HUES64 (cell line): ENCODE results near the gene RELCH.

Source experiments
- H3K27ac ChIP-seq: 2 replicates; pipeline ENCODE4 v1.7.0; 2013; ENCODE audit warnings: low read depth, low read length, inconsistent platforms
- H3K27me3 ChIP-seq: 2 replicates; pipeline ENCODE4 v1.6.1; 2013; ENCODE audit warnings: mild to moderate bottlenecking, low read length; ENCODE audit not compliant: insufficient read depth
- H3K36me3 ChIP-seq: 2 replicates; pipeline ENCODE4 v1.6.1; 2013; ENCODE audit warnings: mild to moderate bottlenecking, low read length; ENCODE audit not compliant: insufficient read depth
- H3K4me1 ChIP-seq: 2 replicates; pipeline ENCODE4 v1.6.1; 2013; ENCODE audit warnings: mild to moderate bottlenecking, low read length, moderate library complexity; ENCODE audit not compliant: insufficient read depth
- H3K4me3 ChIP-seq: 2 replicates; pipeline ENCODE4 v1.5.1; 2013; ENCODE audit warnings: mild to moderate bottlenecking, low read length, moderate library complexity
- H3K9ac ChIP-seq: 2 replicates; pipeline ENCODE4 v1.6.1; 2013; ENCODE audit warnings: mild to moderate bottlenecking, low read depth, low read length
- H3K9me3 ChIP-seq: 2 replicates; pipeline ENCODE4 v1.6.1; 2013; ENCODE audit warnings: low read depth, low read length; ENCODE audit not compliant: insufficient read depth
- WGBS: fragments of 150-250, 120-280 bp; methylation state at CpG from one replicate; pipeline ENCODE4 v1.1.7; 2013; ENCODE audit warnings: missing lambda C conversion rate; 5-methylcytosine and 5-hydroxymethylcytosine counted together

The RELCH gene

DNA sequence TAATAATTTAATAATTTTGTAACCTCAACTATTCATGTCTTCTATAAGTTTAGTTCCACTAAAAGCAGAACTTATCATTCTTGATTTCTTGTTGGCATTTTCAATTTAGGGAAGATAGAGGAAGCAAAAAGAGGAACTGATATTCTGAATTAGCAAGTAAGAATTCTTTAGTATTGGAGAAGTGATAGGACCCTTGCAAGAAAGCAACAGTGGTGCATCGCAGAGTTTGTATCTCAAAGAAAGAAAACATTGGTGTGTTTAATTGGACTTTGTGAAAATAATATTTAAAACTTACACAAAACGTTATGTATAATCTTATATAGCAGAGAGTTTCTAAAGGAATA, 101.6 kb downstream of the RELCH start:
- 89% methylated on average over 1 of the region's 2 CpGs for WGBS
- H3K36me3 ChIP-seq: peaks cover 55% of the 10 kb centered on the region
- no peak overlapping the region for H3K27ac ChIP-seq
- H3K4me1 ChIP-seq: no peaks in the 10 kb centered on the region
- no peaks in the 10 kb centered on the region for H3K27me3 ChIP-seq
- no peaks in the 10 kb centered on the region for H3K9me3 ChIP-seq
- H3K9ac ChIP-seq: no peak overlapping the region
- no peak overlapping the region for H3K4me3 ChIP-seq

DNA sequence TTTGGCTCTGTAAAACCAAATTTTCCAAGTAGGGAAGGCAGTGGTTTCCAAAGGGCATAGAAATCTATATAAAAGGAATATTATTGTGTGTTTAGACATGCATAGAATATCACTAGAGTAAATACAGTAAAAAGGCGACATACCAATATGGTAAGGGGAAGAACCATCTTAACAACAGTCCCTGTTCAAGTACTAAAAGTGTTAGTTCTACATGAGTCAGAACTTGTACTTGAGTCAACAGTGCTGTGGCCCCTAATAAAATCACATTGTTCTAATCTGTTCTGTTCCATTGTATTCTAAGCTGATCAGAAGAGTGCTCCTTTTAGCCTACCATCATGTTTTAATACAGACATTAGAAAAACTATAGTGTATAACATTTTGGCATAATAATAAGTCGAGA, 102.0 kb downstream of the RELCH start:
- Histone ChIP-seq H3K4me1 (no peaks in the 10 kb centered on the region), H3K4me3 (no peak overlapping the region), H3K27me3 (no peaks in the 10 kb centered on the region), H3K9me3 (no peaks in the 10 kb centered on the region), H3K9ac (no peak overlapping the region), H3K27ac (no peak overlapping the region), H3K36me3 (peaks cover 57% of the 10 kb centered on the region)
- 95% methylated on average over 2 of the region's 2 CpGs for WGBS

DNA sequence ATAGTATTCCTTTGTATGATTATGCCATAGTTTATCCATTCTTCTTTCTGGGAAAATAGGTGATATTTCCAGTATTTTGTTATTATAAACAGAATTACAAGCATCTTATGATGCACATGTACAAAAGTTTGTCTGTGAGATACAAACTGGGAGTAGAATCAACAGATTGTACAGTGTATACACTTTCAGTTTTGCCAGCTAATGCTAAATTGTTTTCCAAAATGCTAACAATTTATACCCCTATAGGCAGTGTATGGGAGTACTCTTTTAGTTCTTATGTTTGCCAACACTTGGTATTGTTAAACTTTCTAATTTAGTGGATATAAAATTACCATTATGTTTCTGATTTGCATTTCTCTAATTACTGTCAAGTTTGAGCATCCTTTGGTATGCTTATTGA, 107.0 kb downstream of the RELCH start:
- no peak overlapping the region for H3K9ac ChIP-seq
- H3K27me3 ChIP-seq: no peaks in the 10 kb centered on the region
- peaks cover 49% of the 10 kb centered on the region for H3K36me3 ChIP-seq

DNA sequence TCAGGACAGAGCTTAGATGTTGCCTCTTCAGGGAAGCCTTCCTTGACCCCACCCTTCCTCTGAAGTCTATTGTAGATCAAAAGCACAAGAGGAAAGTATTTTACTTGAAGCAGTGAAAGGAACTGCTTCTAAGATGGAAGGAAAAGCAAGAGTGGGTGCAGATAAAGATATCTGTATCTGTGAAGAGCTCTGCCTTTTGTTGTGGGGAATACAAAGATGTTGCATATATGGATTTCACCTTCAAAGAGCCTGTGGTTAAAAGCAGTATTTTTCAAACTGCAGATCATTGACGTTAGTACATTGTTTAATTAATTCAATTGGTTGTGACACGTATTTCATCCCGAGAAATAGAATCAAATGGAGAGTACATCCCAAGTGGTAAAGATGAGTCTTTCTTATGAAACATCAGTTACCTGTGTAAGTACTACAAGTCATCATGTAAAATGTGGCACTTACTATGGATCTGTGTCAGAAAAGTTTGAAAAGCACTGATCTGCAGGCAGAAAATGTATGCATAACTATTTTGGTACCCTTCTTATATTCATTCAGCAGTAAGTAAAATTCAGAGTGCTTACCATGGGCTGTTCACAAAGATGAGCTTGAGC, 113.4 kb downstream of the RELCH start:
- H3K4me1 ChIP-seq: no peaks in the 10 kb centered on the region
- no peak overlapping the region for H3K9ac ChIP-seq
- H3K36me3 ChIP-seq: peaks cover 47% of the 10 kb centered on the region
- no peaks in the 10 kb centered on the region for H3K9me3 ChIP-seq
- WGBS: 96% methylated on average over 3 of the region's 3 CpGs
- no peak overlapping the region for H3K27ac ChIP-seq
- H3K4me3 ChIP-seq: no peak overlapping the region
- H3K27me3 ChIP-seq: no peaks in the 10 kb centered on the region

More for the DNA sequence above, 107.0 kb downstream of the RELCH start:
- H3K27ac ChIP-seq: no peak overlapping the region
- no peaks in the 10 kb centered on the region for H3K4me1 ChIP-seq
- H3K4me3 ChIP-seq: no peak overlapping the region
- no peaks in the 10 kb centered on the region for H3K9me3 ChIP-seq

DNA sequence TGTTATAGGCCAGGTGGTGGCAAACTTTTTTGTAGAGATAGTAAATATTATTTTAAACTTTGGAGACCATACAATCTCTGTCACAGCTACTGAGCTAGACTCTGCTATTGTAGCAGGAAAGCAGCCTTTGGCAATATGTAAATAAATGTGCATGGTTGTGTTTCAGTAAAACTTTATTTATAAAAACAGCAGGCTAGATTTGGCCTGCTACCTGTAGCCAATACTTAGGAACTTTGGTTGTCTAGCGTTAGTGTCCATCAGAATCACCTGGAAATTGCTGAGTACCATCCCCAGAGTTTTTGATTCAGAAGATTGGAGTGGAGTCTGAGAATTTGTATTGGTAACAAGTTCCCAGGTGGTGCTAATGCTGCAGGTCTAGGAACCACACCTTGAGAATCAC, 114.3 kb downstream of the RELCH start:
- Histone ChIP-seq H3K9ac (no peak overlapping the region), H3K4me3 (no peak overlapping the region), H3K9me3 (no peaks in the 10 kb centered on the region), H3K27ac (no peak overlapping the region), H3K36me3 (peaks cover 47% of the 10 kb centered on the region), H3K4me1 (no peaks in the 10 kb centered on the region; the same call in 1 of the 2 replicates), H3K27me3 (no peaks in the 10 kb centered on the region)
- WGBS: 94% methylated on average over 1 of the region's 1 CpG

DNA sequence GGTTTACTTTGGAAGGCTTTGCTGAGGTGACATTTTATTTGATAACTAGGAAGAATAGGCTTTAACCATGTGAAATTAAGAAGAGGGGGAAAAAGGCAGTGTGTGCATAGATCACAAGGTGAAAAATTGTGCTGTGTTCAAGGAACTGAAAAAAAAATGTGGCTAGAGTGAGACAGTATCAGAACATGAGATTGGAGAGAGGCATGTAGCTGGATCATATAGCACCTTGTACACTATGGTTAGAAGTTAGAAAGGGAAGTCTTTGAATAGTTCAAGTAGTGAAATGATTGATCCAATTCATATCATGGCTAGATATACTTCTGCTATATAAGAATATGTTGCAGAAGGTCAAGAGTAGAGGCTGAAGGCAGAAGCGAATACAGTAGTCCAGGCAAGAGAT, 125.8 kb downstream of the RELCH start:
- 93% methylated on average over 1 of the region's 1 CpG for WGBS
- no peak overlapping the region for H3K4me3 ChIP-seq
- no peaks in the 10 kb centered on the region for H3K27me3 ChIP-seq
- H3K9ac ChIP-seq: no peak overlapping the region
- no peaks in the 10 kb centered on the region for H3K9me3 ChIP-seq
- H3K36me3 ChIP-seq: peaks cover 12% of the 10 kb centered on the region
- no peak overlapping the region for H3K27ac ChIP-seq
- H3K4me1 ChIP-seq: no peaks in the 10 kb centered on the region

DNA sequence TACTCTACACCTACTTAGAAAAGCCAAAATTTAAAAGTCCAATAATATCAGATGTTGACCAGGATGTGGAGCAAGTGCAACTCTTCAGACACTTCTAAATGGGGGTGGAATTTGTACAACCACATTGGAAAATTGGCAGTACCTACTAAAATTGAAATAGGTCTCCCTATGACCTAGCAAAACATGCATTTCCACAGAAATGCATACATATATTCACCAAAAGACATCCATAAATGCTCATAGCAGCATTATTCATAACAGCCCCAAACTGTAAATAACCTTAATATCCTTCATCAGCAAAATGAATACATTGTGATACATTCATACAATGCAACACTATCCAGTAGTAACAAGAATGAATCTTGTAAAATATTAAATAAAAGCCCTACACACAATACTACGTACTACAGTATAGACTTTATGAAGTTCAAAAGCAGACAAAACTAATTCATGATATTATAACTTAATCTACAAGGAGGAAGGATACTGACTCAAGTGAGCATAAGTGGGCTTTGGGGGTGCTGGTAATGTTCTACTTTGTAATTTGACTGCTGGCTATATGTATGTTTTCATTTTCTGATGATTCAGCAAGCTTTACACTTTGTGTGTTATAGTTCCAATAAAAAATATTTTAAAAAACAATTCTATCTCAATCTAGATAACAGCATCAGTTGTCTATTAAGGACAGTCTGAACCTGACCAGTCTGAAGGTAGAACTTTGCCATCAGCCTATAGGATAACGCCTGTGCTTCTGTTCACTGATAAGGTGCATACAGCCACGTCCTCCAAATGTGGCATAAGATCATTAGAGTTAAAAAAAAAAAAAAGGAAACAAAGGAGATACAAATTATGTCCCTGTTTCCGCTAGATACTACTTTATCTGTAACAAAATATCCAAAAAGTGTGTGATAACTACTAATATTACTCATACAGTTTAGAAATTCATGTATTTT, 131.4 kb downstream of the RELCH start:
- Histone ChIP-seq H3K4me1 (peaks cover 23% of the 10 kb centered on the region), H3K4me3 (no peak overlapping the region), H3K27ac (no peak overlapping the region), H3K9ac (no peak overlapping the region), H3K27me3 (peaks cover 24% of the 10 kb centered on the region), H3K36me3 (no peaks in the 10 kb centered on the region), H3K9me3 (no peaks in the 10 kb centered on the region)
- 94% methylated on average over 2 of the region's 4 CpGs for WGBS

DNA sequence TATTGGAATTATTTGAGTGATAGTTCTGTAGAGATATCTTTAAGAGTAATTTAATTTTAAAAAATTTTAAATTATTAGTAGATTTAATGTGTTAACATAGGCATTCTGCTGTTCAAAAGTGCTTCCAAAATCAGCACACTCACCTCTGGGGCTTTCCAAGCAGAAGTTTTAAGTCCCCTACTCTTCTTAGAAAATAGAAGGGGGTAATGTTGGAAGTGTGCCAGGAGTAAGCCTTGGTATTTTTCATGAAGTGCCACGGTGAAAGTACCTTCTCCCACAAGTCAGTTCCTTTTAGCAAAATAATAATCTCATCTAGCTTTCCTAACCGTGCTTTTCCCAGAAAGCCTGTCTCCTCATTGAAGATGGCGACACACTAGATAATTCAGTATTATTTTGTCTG, 134.1 kb downstream of the RELCH start:
- Histone ChIP-seq H3K4me3 (no peak overlapping the region), H3K27ac (no peak overlapping the region), H3K36me3 (no peaks in the 10 kb centered on the region), H3K27me3 (peaks cover 49% of the 10 kb centered on the region), H3K9me3 (no peaks in the 10 kb centered on the region), H3K9ac (no peak overlapping the region), H3K4me1 (peaks cover 33% of the 10 kb centered on the region)
- 60% methylated on average over 3 of the region's 3 CpGs for WGBS

DNA sequence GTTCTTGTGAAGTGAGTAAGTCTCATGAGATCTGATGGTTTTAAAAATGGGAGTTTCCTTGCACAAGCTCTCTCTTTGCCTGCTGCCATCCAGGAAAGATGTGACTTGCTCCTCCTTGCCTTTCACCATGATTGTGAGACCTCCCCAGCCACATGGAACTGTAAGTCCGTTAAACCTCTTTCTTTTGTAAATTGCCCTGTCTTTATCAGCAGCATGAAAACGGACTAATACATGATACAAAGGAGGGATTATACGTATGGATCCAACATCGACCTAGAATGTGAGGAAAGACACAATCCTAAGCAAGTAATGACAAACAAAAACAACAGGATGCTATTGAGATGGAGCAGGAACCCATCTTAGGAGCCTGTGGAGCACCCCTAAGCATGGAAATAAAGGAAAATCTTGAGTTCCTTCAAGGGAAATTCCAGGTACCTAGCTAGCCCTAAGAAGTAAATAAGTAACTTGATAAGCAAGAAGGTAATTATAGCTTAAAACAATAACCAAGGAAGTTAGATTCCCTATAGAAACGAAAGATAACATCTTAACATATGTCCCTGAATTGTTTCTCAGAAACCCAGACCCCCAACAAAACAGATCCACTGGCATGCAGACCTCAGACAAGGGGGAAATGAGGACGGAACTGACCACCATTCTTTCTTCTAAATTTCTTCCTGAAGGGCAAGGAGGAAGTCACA, 136.6 kb downstream of the RELCH start:
- Histone ChIP-seq H3K36me3 (no peaks in the 10 kb centered on the region), H3K27ac (peak overlapping the region; percentile 62; the same call in 1 of the 2 replicates), H3K4me1 (peaks cover 38% of the 10 kb centered on the region), H3K4me3 (peak overlapping the region; percentile 75), H3K9ac (peak overlapping the region; percentile 61; the same call in 1 of the 2 replicates), H3K27me3 (peaks cover 71% of the 10 kb centered on the region), H3K9me3 (no peaks in the 10 kb centered on the region)
- WGBS: 14% methylated on average over 6 of the region's 6 CpGs

DNA sequence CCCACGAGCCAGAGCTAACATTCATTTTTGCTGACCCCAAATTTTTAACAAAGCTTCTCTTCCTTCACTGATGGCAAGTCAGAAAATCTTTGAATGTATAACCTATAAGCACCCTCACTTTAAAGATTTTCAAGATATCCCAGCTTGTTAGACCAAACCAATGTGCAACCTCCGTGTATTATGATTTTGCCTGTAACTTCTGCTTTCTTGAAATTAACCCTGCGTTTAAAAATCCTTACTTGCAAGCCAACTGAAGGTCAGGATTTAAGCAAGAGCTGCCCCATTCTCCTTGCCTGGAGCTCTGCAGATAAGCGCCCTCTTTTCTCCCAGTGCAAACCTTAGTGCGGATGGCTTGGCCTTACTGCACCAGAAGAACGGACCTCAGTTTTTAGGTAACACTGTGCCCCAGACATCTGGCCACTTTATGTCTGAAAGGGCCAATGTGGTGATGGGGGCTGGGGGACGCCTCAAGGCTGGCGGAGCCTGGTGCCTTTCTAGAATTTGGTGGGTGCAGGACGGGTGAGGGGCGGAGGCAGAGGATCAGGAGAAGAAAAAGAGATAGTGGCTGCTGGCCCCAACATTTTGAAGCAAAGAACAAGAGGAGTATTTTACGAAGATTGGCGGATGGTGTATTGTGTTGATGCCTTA, 137.2 kb downstream of the RELCH start:
- peak overlapping the region; percentile 61 for H3K9ac ChIP-seq
- peaks cover 38% of the 10 kb centered on the region for H3K4me1 ChIP-seq
- H3K4me3 ChIP-seq: peak overlapping the region; percentile 75
- peaks cover 71% of the 10 kb centered on the region for H3K27me3 ChIP-seq
- 58% methylated on average over 12 of the region's 12 CpGs for WGBS
- H3K9me3 ChIP-seq: no peaks in the 10 kb centered on the region
- peak overlapping the region; percentile 62; the same call in 1 of the 2 replicates for H3K27ac ChIP-seq
- no peaks in the 10 kb centered on the region for H3K36me3 ChIP-seq
